ENCODE data around the gene SLC15A4.
"Not testable (repeated sequence)": the region's sequence is repeated elsewhere in the genome, so short reads cannot be mapped to it uniquely, and the experiment has no call there.

Gene SLC15A4

GRCh38 chr12:128814411-128815261, 9.1 kb downstream of the SLC15A4 start:
- DNase-seq (ENCODE audit: low spot score), result no peak

- DNase-seq (ENCODE audit: low spot score), result no peak
Measured at GRCh38 chr12:128813883-128814282, 9.9 kb downstream of the SLC15A4 start.

GRCh38 chr12:128813392-128813791, 10.4 kb downstream of the SLC15A4 start:
- no peak for DNase-seq (ENCODE audit: low spot score)

- DNase-seq (ENCODE audit: low spot score), result no peak
Measured at GRCh38 chr12:128811806-128812205, 12.0 kb downstream of the SLC15A4 start.

GRCh38 chr12:128810182-128811127, 13.3 kb downstream of the SLC15A4 start:
- DNase-seq (ENCODE audit: low spot score), result no peak

GRCh38 chr12:128808651-128809050, 15.1 kb downstream of the SLC15A4 start:
- DNase-seq (ENCODE audit: low spot score), result no peak

- no peak for DNase-seq (ENCODE audit: low spot score)
Measured at GRCh38 chr12:128807161-128807724, 16.5 kb downstream of the SLC15A4 start.

GRCh38 chr12:128806573-128806972, 17.2 kb downstream of the SLC15A4 start:
- DNase-seq (ENCODE audit: low spot score), result no peak

GRCh38 chr12:128805406-128805805, 18.4 kb downstream of the SLC15A4 start:
- DNase-seq (ENCODE audit: low spot score), result not testable (repeated sequence)

GRCh38 chr12:128804762-128805161, 19.0 kb downstream of the SLC15A4 start:
- DNase-seq (ENCODE audit: low spot score), result no peak

GRCh38 chr12:128803788-128804187, 20.0 kb downstream of the SLC15A4 start:
- DNase-seq (ENCODE audit: low spot score), result no peak

- DNase-seq (ENCODE audit: low spot score), result no peak
Measured at GRCh38 chr12:128802756-128803155, 21.0 kb downstream of the SLC15A4 start.

- DNase-seq (ENCODE audit: low spot score), result no peak
Measured at GRCh38 chr12:128801879-128802391, 21.8 kb downstream of the SLC15A4 start.

GRCh38 chr12:128800606-128801005, 23.2 kb downstream of the SLC15A4 start:
- no peak for DNase-seq (ENCODE audit: low spot score)

- DNase-seq (ENCODE audit: low spot score), result no peak
Measured at GRCh38 chr12:128798571-128799341, 25.0 kb downstream of the SLC15A4 start.

- DNase-seq (ENCODE audit: low spot score), result no peak
Measured at GRCh38 chr12:128797119-128798118, 26.3 kb downstream of the SLC15A4 start.

GRCh38 chr12:128796439-128797118, 27.2 kb downstream of the SLC15A4 start:
- DNase-seq (ENCODE audit: low spot score), result peak; percentile 81

GRCh38 chr12:128795530-128796361, 28.0 kb downstream of the SLC15A4 start:
- peak; percentile 87 for DNase-seq (ENCODE audit: low spot score)
